Astrocyte of the cerebellum (primary cell): ENCODE data around the gene TMF1.
A peak's percentile ranks its signal among the peaks of the same experiment; 100 is the strongest.

ENCODE experiments used
- DNase-seq: peaks from one replicate; pipeline ENCODE4 v3.0.0-alpha.2; 2011; ENCODE audit warnings: low read depth
- H3K4me3 ChIP-seq: 2 replicates; pipeline ENCODE4 v1.5.1; 2011; ENCODE audit warnings: mild to moderate bottlenecking, low read depth, low read length, moderate library complexity
- in situ Hi-C: cut with HindIII; loops from 2 replicates; pipeline ENCODE4 v1.10.0; 2017; ENCODE audit warnings: low sequenced_read_pairs
- TF ChIP-seq, protein P1 (sequence below): IDR thresholded peaks from 2 replicates; pipeline ENCODE4 v1.5.1; 2012; ENCODE audit warnings: low read length, low read depth, moderate library complexity, mild to moderate bottlenecking; ENCODE audit errors: missing control alignments

Gene TMF1

GRCh38 chr3:69051756-69052471, at the start of gene TMF1:
TSS of gene TMF1 (minus strand) at chr3:69052333. CDS start at chr3:69052086, 247 bp downstream.
- peak; percentile 98 for DNase-seq
- H3K4me3 ChIP-seq = peak within 1 kb of the TSS; percentile 94
- TF ChIP-seq, protein P1, sequence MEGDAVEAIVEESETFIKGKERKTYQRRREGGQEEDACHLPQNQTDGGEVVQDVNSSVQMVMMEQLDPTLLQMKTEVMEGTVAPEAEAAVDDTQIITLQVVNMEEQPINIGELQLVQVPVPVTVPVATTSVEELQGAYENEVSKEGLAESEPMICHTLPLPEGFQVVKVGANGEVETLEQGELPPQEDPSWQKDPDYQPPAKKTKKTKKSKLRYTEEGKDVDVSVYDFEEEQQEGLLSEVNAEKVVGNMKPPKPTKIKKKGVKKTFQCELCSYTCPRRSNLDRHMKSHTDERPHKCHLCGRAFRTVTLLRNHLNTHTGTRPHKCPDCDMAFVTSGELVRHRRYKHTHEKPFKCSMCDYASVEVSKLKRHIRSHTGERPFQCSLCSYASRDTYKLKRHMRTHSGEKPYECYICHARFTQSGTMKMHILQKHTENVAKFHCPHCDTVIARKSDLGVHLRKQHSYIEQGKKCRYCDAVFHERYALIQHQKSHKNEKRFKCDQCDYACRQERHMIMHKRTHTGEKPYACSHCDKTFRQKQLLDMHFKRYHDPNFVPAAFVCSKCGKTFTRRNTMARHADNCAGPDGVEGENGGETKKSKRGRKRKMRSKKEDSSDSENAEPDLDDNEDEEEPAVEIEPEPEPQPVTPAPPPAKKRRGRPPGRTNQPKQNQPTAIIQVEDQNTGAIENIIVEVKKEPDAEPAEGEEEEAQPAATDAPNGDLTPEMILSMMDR = peak; percentile 11
- in situ Hi-C loops = no loop called here

GRCh38 chr3:69099576-69099975, 47.4 kb upstream of the TMF1 start:
- in situ Hi-C loops = no loop called here
- DNase-seq = no peak
- no peak overlapping the region for H3K4me3 ChIP-seq
- TF ChIP-seq, protein P1 = no peak

- no peak overlapping the region for H3K4me3 ChIP-seq
- DNase-seq = no peak
- TF ChIP-seq, protein P1 = no peak
- in situ Hi-C loops = no loop called here
Observed at GRCh38 chr3:69097407-69098086, 45.4 kb upstream of the TMF1 start.

GRCh38 chr3:69096299-69096698, 44.2 kb upstream of the TMF1 start:
- TF ChIP-seq, protein P1 = no peak
- in situ Hi-C loops = no loop called here
- DNase-seq = no peak
- no peak overlapping the region for H3K4me3 ChIP-seq

DNA sequence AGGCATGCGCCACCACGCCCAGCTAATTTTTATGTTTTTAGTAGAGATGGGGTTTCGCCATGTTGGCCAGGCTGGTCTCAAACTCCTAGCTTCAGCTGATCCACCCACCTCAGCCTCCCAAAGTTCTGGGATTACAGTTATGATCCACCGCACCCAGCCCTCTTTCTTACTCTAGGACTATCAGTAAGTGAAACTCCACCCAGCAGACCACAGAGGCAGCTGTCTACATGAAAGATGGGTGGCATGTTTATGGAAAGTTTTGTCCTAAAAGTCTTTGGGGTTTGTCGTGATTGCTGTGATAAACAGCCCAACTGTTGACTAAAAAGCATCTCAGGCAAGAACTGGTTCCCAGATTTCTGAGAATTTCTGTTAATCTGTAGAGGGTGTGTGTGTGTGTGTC, 43.5 kb upstream of the TMF1 start:
- no peak overlapping the region for H3K4me3 ChIP-seq
- in situ Hi-C loops = no loop called here
- TF ChIP-seq, protein P1 = no peak
- no peak for DNase-seq

- H3K4me3 ChIP-seq = no peak overlapping the region
- in situ Hi-C loops = no loop called here
- DNase-seq = peak; percentile 70
- TF ChIP-seq, protein P1 = no peak
Observed at GRCh38 chr3:69094467-69095205, 42.5 kb upstream of the TMF1 start.
